GM23338 (cell line): ENCODE results near the gene SMAD1. TPM values are rescaled to one million over a fixed set of nuclear protein-coding genes. Genes with fewer than 3 reads are reported as not detected.

ENCODE experiments used
- ATAC-seq: fragments of 200-7000 bp; cut with Tn5 transposase; 3 replicates; pipeline ENCODE4 v1.9.1; 2020
- DNase-seq: peaks from one replicate; pipeline ENCODE4 v3.0.0-alpha.2; 2015; ENCODE audit warnings: low spot score
- H2AFZ ChIP-seq: fragments of 200-600 bp; sonication (generic); 2 replicates; pipeline ENCODE4 v1.8.0; 2016; ENCODE audit warnings: antibody characterized with exemption, mild to moderate bottlenecking, moderate library complexity
- H3F3A ChIP-seq: fragments of 200-600 bp; sonication (generic); replicated peaks from 2 replicates; pipeline ENCODE4 v1.8.0; 2017; ENCODE audit warnings: antibody characterized with exemption, mixed run types, low read depth
- H3K27ac ChIP-seq: fragments of 200-600 bp; sonication (generic); 2 replicates; pipeline ENCODE4 v1.6.1; 2016; ENCODE audit warnings: low read depth
- H3K27me3 ChIP-seq: fragments of 200-600 bp; sonication (generic); 2 replicates; pipeline ENCODE4 v1.8.0; 2016; ENCODE audit warnings: mild to moderate bottlenecking, mixed run types, moderate library complexity; ENCODE audit not compliant: insufficient read depth
- H3K36me3 ChIP-seq: fragments of 200-600 bp; sonication (generic); 2 replicates; pipeline ENCODE4 v1.8.0; 2016; ENCODE audit warnings: mild to moderate bottlenecking; ENCODE audit not compliant: insufficient read depth
- H3K4me1 ChIP-seq: fragments of 200-600 bp; sonication (generic); 2 replicates; pipeline ENCODE4 v1.8.0; 2016; ENCODE audit warnings: mild to moderate bottlenecking, moderate library complexity; ENCODE audit not compliant: insufficient read depth
- H3K4me2 ChIP-seq: fragments of 200-600 bp; sonication (generic); 2 replicates; pipeline ENCODE4 v1.7.1; 2017; ENCODE audit warnings: mixed run types
- H3K4me3 ChIP-seq: fragments of 200-600 bp; sonication (generic); 2 replicates; pipeline ENCODE4 v1.6.1; 2016; ENCODE audit warnings: mixed run types
- H3K79me2 ChIP-seq: fragments of 200-600 bp; sonication (generic); replicated peaks from 2 replicates; pipeline ENCODE4 v1.8.0; 2017; ENCODE audit warnings: mild to moderate bottlenecking; ENCODE audit not compliant: insufficient read depth
- H3K9me2 ChIP-seq: fragments of 200-600 bp; sonication (generic); 2 replicates; pipeline ENCODE4 v1.8.0; 2017; ENCODE audit not compliant: insufficient read depth
- H4K20me1 ChIP-seq: fragments of 200-600 bp; sonication (generic); replicated peaks from 2 replicates; pipeline ENCODE4 v1.8.0; 2017; ENCODE audit warnings: mild to moderate bottlenecking; ENCODE audit not compliant: insufficient read depth
- H3K27ac Mint-ChIP-seq: 2 replicates; pipeline ENCODE4 v1.8.0; 2020; ENCODE audit warnings: inconsistent platforms, mild to moderate bottlenecking, moderate library complexity, mixed read lengths
- H3K27me3 Mint-ChIP-seq: 3 replicates; pipeline ENCODE4 v1.8.0; 2022; ENCODE audit warnings: low read depth, mild to moderate bottlenecking, moderate library complexity, mixed read lengths, inconsistent platforms; ENCODE audit not compliant: insufficient read depth, poor library complexity
- H3K36me3 Mint-ChIP-seq: 3 replicates; pipeline ENCODE4 v1.8.0; 2021; ENCODE audit warnings: low read depth, mild to moderate bottlenecking, inconsistent platforms, moderate library complexity, mixed read lengths
- H3K4me1 Mint-ChIP-seq: 3 replicates; pipeline ENCODE4 v1.8.0; 2020; ENCODE audit warnings: mild to moderate bottlenecking, inconsistent platforms, mixed read lengths
- H3K4me3 Mint-ChIP-seq: 3 replicates; pipeline ENCODE4 v1.8.0; 2021; ENCODE audit warnings: moderate library complexity, mild to moderate bottlenecking, inconsistent platforms, mixed read lengths
- H3K9me3 Mint-ChIP-seq: 3 replicates; pipeline ENCODE4 v1.8.0; 2020; ENCODE audit warnings: moderate library complexity, mild to moderate bottlenecking, inconsistent platforms, mixed read lengths
- CREB1 ChIP-seq: fragments of 250-450 bp; sonication (Bioruptor Pico); IDR thresholded peaks from 2 replicates; pipeline ENCODE4 v1.5.0; 2020; ENCODE audit warnings: low read depth, mild to moderate bottlenecking, moderate library complexity
- EZH2 ChIP-seq: fragments of 200-600 bp; sonication (generic); IDR thresholded peaks from one replicate; pipeline ENCODE4 v1.8.0; 2017; ENCODE audit warnings: antibody characterized with exemption, mild to moderate bottlenecking, low read depth; ENCODE audit not compliant: unreplicated experiment
- EZH2phosphoT487 ChIP-seq: fragments of 200-600 bp; sonication (generic); IDR thresholded peaks from one replicate; pipeline ENCODE4 v1.8.1; 2018; ENCODE audit warnings: antibody characterized with exemption; ENCODE audit not compliant: unreplicated experiment
- JUNB ChIP-seq: IDR thresholded peaks from one replicate; pipeline ENCODE4 v1.6.1; 2016; ENCODE audit warnings: antibody characterized with exemption; ENCODE audit not compliant: unreplicated experiment
- NANOG ChIP-seq: IDR thresholded peaks from 2 replicates; pipeline ENCODE4 v1.6.1; 2016; ENCODE audit warnings: antibody characterized with exemption, borderline replicate concordance
- POLR2AphosphoS5 ChIP-seq: IDR thresholded peaks from 2 replicates; pipeline ENCODE4 v1.6.1; 2016; ENCODE audit warnings: antibody characterized with exemption, low read depth
- STAT1 ChIP-seq: IDR thresholded peaks from one replicate; pipeline ENCODE4 v1.6.1; 2016; ENCODE audit warnings: antibody characterized with exemption; ENCODE audit not compliant: unreplicated experiment
- ZNF114 ChIP-seq: fragments of 250-450 bp; sonication (Bioruptor Pico); IDR thresholded peaks from 2 replicates; pipeline ENCODE4 v1.5.0; 2020; ENCODE audit warnings: mild to moderate bottlenecking, moderate library complexity
- ZNF331 ChIP-seq: fragments of 250-450 bp; sonication (Bioruptor Pico); IDR thresholded peaks from 2 replicates; pipeline ENCODE4 v1.5.0; 2020; ENCODE audit warnings: low read depth, mild to moderate bottlenecking, moderate library complexity
- polyA plus RNA-seq: library from polyadenylated mRNA; unstranded; fragments of >200 nt; fragmentation: Nextera tagmentation; extraction: Ambion mirVana; gene quantifications from 2 replicates; pipeline ENCODE4 v1.2.1, GENCODE V29; 2016
- total RNA-seq: library from RNA; depleted of rRNA; stranded (reverse); fragments of >200 nt; shearing (Covaris generic); gene quantifications from 2 replicates; pipeline ENCODE4 v1.2.3, GENCODE V29; 2014
- TF ChIP-seq, protein P1 (sequence below): fragments of 250-450 bp; sonication (Bioruptor Pico); IDR thresholded peaks from 2 replicates; pipeline ENCODE4 v1.5.0; 2020; ENCODE audit warnings: mild to moderate bottlenecking, moderate library complexity
- TF ChIP-seq, protein P2 (sequence below): IDR thresholded peaks from one replicate; pipeline ENCODE4 v1.6.1; 2018; ENCODE audit warnings: antibody characterized with exemption; ENCODE audit not compliant: unreplicated experiment
- TF ChIP-seq, protein P3 (sequence below): IDR thresholded peaks from 2 replicates; pipeline ENCODE4 v1.6.1; 2016; ENCODE audit warnings: antibody characterized with exemption
- TF ChIP-seq, protein P4 (sequence below), 2 experiments: fragments of 200-600 bp in 1 of 2; sonication (generic) in 1 of 2; conservative IDR thresholded peaks; 2 replicates each; pipeline versions ENCODE4 v1.5.1 to v1.6.1; 2016 to 2017; ENCODE audit warnings: antibody characterized with exemption in 2 of 2, low read depth in 2 of 2, mild to moderate bottlenecking in 2 of 2, moderate library complexity in 1 of 2

The SMAD1 gene
- total and polyA plus RNA-seq, 2 experiments from 2014 or later = 19.8 to 33.6 TPM

DNA sequence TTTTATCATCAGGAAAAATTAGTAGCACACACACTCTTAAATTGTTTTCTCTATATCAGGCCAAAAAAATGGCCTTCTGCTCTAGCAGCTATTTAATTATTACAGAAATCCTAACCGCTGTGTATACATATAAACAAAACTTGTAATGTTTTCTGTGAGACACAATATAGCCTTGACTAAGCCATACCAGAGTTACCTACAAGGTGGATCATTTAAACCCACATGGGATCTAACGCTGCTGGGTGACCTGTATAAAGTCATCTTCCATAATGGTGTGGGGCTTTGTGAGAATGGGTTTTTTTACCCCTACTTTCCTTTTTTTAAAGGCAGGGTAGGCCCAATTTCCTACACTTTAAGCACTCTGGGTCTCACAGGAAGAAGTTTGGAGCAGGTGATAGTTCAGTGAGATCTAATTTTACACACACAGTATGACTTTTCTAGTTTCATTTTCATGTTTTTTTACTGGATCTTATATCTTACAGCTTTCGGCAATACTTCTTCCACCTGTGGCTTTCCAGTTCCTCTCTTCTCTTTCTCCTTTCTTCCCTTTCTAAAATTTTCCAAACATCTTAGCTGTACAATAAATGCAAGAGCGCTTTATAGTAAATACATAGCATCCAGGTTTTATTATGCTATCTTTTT, 70.6 kb downstream of the SMAD1 start (continued):
- TF ChIP-seq, protein P1, sequence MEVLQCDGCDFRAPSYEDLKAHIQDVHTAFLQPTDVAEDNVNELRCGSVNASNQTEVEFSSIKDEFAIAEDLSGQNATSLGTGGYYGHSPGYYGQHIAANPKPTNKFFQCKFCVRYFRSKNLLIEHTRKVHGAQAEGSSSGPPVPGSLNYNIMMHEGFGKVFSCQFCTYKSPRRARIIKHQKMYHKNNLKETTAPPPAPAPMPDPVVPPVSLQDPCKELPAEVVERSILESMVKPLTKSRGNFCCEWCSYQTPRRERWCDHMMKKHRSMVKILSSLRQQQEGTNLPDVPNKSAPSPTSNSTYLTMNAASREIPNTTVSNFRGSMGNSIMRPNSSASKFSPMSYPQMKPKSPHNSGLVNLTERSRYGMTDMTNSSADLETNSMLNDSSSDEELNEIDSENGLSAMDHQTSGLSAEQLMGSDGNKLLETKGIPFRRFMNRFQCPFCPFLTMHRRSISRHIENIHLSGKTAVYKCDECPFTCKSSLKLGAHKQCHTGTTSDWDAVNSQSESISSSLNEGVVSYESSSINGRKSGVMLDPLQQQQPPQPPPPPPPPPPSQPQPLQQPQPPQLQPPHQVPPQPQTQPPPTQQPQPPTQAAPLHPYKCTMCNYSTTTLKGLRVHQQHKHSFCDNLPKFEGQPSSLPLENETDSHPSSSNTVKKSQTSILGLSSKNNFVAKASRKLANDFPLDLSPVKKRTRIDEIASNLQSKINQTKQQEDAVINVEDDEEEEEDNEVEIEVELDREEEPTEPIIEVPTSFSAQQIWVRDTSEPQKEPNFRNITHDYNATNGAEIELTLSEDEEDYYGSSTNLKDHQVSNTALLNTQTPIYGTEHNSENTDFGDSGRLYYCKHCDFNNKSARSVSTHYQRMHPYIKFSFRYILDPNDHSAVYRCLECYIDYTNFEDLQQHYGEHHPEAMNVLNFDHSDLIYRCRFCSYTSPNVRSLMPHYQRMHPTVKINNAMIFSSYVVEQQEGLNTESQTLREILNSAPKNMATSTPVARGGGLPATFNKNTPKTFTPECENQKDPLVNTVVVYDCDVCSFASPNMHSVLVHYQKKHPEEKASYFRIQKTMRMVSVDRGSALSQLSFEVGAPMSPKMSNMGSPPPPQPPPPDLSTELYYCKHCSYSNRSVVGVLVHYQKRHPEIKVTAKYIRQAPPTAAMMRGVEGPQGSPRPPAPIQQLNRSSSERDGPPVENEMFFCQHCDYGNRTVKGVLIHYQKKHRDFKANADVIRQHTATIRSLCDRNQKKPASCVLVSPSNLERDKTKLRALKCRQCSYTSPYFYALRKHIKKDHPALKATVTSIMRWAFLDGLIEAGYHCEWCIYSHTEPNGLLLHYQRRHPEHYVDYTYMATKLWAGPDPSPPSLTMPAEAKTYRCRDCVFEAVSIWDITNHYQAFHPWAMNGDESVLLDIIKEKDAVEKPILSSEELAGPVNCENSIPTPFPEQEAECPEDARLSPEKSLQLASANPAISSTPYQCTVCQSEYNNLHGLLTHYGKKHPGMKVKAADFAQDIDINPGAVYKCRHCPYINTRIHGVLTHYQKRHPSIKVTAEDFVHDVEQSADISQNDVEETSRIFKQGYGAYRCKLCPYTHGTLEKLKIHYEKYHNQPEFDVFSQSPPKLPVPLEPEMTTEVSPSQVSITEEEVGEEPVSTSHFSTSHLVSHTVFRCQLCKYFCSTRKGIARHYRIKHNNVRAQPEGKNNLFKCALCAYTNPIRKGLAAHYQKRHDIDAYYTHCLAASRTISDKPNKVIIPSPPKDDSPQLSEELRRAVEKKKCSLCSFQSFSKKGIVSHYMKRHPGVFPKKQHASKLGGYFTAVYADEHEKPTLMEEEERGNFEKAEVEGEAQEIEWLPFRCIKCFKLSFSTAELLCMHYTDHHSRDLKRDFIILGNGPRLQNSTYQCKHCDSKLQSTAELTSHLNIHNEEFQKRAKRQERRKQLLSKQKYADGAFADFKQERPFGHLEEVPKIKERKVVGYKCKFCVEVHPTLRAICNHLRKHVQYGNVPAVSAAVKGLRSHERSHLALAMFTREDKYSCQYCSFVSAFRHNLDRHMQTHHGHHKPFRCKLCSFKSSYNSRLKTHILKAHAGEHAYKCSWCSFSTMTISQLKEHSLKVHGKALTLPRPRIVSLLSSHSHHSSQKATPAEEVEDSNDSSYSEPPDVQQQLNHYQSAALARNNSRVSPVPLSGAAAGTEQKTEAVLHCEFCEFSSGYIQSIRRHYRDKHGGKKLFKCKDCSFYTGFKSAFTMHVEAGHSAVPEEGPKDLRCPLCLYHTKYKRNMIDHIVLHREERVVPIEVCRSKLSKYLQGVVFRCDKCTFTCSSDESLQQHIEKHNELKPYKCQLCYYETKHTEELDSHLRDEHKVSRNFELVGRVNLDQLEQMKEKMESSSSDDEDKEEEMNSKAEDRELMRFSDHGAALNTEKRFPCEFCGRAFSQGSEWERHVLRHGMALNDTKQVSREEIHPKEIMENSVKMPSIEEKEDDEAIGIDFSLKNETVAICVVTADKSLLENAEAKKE (CRISPR knock-in tag) = no peak
- TF ChIP-seq ZNF331 (CRISPR knock-in tag) = no peak
- TF ChIP-seq POLR2AphosphoS5 = no peak

DNA sequence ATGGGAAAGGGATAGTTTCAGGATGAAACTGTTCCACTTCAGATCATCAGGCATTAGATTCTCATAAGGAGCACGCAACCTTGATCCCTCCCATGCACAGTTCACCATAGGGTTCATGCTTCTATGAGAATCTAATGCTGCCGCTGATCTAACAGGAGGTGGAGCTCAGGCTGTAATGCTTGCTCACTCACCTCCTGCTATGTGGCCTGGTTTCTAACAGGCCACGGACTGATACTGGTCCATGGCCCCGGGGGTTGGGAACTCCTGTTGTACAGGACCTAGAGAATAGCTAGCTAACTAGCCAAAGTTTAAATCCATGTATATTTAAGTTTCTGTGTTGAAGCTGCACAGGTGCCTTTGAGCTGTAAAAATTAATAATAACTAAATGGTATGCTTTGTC, 71.7 kb downstream of the SMAD1 start:
- Histone ChIP-seq H3K4me2 (no peak overlapping the region), H3K27me3 (no peaks in the 10 kb centered on the region), H3K9me2 (no peaks in the 10 kb centered on the region), H2AFZ (no peak overlapping the region), H3K27ac (no peak overlapping the region), H3F3A (no peaks in the 10 kb centered on the region), H4K20me1 (no peaks in the 10 kb centered on the region), H3K4me1 (no peaks in the 10 kb centered on the region), H3K4me3 (no peak overlapping the region), H3K79me2 (no peaks in the 10 kb centered on the region), H3K36me3 (no peaks in the 10 kb centered on the region)
- no peak for DNase-seq
- no peak for ATAC-seq
- H3K4me1 Mint-ChIP-seq = no peaks in the 10 kb centered on the region; the same call in 2 of the 3 replicates
- H3K4me3 Mint-ChIP-seq = no peak overlapping the region
- peaks cover 15% of the 10 kb centered on the region; the same call in 2 of the 3 replicates for H3K9me3 Mint-ChIP-seq
- no peaks in the 10 kb centered on the region for H3K27me3 Mint-ChIP-seq
- peaks cover 41% of the 10 kb centered on the region for H3K36me3 Mint-ChIP-seq
- H3K27ac Mint-ChIP-seq = no peak overlapping the region
- no peak for TF ChIP-seq EZH2
- TF ChIP-seq POLR2AphosphoS5 = no peak
- TF ChIP-seq, protein P2, sequence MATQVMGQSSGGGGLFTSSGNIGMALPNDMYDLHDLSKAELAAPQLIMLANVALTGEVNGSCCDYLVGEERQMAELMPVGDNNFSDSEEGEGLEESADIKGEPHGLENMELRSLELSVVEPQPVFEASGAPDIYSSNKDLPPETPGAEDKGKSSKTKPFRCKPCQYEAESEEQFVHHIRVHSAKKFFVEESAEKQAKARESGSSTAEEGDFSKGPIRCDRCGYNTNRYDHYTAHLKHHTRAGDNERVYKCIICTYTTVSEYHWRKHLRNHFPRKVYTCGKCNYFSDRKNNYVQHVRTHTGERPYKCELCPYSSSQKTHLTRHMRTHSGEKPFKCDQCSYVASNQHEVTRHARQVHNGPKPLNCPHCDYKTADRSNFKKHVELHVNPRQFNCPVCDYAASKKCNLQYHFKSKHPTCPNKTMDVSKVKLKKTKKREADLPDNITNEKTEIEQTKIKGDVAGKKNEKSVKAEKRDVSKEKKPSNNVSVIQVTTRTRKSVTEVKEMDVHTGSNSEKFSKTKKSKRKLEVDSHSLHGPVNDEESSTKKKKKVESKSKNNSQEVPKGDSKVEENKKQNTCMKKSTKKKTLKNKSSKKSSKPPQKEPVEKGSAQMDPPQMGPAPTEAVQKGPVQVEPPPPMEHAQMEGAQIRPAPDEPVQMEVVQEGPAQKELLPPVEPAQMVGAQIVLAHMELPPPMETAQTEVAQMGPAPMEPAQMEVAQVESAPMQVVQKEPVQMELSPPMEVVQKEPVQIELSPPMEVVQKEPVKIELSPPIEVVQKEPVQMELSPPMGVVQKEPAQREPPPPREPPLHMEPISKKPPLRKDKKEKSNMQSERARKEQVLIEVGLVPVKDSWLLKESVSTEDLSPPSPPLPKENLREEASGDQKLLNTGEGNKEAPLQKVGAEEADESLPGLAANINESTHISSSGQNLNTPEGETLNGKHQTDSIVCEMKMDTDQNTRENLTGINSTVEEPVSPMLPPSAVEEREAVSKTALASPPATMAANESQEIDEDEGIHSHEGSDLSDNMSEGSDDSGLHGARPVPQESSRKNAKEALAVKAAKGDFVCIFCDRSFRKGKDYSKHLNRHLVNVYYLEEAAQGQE = no peak
- no peak for TF ChIP-seq STAT1
- no peak for TF ChIP-seq JUNB
- TF ChIP-seq CREB1 = no peak
- TF ChIP-seq, protein P3, sequence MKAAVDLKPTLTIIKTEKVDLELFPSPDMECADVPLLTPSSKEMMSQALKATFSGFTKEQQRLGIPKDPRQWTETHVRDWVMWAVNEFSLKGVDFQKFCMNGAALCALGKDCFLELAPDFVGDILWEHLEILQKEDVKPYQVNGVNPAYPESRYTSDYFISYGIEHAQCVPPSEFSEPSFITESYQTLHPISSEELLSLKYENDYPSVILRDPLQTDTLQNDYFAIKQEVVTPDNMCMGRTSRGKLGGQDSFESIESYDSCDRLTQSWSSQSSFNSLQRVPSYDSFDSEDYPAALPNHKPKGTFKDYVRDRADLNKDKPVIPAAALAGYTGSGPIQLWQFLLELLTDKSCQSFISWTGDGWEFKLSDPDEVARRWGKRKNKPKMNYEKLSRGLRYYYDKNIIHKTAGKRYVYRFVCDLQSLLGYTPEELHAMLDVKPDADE = no peak
- TF ChIP-seq ZNF114 (CRISPR knock-in tag) = no peak
- TF ChIP-seq EZH2phosphoT487 = no peak
- no peak for TF ChIP-seq ZNF331 (CRISPR knock-in tag)
- TF ChIP-seq, protein P4, sequence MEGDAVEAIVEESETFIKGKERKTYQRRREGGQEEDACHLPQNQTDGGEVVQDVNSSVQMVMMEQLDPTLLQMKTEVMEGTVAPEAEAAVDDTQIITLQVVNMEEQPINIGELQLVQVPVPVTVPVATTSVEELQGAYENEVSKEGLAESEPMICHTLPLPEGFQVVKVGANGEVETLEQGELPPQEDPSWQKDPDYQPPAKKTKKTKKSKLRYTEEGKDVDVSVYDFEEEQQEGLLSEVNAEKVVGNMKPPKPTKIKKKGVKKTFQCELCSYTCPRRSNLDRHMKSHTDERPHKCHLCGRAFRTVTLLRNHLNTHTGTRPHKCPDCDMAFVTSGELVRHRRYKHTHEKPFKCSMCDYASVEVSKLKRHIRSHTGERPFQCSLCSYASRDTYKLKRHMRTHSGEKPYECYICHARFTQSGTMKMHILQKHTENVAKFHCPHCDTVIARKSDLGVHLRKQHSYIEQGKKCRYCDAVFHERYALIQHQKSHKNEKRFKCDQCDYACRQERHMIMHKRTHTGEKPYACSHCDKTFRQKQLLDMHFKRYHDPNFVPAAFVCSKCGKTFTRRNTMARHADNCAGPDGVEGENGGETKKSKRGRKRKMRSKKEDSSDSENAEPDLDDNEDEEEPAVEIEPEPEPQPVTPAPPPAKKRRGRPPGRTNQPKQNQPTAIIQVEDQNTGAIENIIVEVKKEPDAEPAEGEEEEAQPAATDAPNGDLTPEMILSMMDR (conservative IDR thresholded peaks at IDR 0.05; ENCODE audit: low read depth in 2 of 2) = no peak
- TF ChIP-seq NANOG = no peak
